Left hindlimb (tissue), 1 donor: ENCODE data around the gene SMURF1.

ENCODE experiments used
- DNase-seq: peaks from one replicate; pipeline ENCODE4 v3.0.0-alpha.2; 2018

The SMURF1 gene

GRCh38 chr7:99027241-99027640 lies 116.7 kb downstream of the SMURF1 start:
- DNase-seq: no peak

GRCh38 chr7:99024066-99024465 lies 119.8 kb downstream of the SMURF1 start:
- DNase-seq: no peak

- DNase-seq: no peak
These were observed 121.9 kb downstream of the SMURF1 start for GRCh38 chr7:99021941-99022560.

- DNase-seq: no peak
These were observed 123.5 kb downstream of the SMURF1 start for GRCh38 chr7:99020413-99020715.

DNA sequence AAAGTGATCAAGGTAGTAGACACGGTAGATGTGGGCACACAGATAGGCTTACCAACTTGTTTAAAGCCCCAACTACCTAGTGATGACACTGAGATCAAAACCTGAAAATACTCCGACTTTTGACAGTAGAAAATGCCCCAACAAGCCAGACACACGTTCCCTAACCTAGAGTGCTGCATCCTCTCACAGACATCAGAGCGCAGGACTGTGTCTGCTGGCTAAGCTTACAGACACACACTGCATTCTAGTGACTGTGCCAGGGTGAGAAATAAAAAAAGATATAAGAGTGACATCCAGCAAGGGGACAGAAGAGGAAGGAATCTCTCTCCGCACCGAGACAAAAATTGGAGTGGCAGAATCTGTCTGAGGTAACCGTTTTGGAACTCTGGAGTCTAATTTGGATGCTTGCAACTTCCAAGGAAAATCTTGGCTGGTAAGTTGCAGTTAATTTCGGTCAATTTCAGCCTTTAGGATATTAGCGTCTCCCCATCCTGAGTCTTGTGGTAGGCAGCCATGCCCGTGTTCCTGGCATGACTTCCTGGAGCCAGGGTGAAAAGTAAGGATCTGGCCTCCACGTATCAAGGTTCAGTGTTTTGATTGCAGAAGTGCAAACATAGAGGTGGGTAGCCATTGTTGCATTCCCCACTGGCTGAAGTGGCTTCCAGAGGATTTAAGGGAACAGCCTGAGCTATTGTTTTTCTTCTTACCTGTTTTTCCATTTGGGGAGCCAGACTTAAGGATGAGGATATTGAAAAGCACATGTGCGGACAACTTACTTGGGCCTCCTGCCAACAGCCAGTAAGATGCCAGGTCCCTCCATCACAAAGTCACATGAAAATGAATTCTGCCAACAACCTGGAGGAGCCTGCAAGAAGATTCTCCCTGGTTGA lies 124.1 kb downstream of the SMURF1 start:
- DNase-seq: peak; percentile 54

DNA sequence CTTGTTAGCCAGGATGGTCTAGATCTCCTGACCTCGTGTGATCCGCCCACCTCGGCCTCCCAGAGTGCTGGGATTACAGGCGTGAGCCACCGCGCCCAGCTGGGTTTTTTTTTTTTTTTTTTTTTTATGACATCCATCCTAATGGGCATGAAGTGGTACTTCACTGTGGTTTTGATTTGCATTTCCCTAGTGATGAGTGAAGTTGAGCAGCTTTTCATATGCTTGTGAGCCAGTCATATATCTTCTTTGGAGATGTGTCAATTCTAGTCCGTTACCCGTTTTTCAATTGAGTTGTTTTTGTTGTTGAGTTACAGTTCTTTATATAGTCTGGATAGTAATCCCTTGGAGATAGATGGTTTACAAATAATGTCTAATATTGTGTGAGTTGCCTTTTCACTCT lies 127.7 kb downstream of the SMURF1 start:
- no peak for DNase-seq

- DNase-seq: no peak
These were observed 129.6 kb downstream of the SMURF1 start for GRCh38 chr7:99014113-99014985.

DNA sequence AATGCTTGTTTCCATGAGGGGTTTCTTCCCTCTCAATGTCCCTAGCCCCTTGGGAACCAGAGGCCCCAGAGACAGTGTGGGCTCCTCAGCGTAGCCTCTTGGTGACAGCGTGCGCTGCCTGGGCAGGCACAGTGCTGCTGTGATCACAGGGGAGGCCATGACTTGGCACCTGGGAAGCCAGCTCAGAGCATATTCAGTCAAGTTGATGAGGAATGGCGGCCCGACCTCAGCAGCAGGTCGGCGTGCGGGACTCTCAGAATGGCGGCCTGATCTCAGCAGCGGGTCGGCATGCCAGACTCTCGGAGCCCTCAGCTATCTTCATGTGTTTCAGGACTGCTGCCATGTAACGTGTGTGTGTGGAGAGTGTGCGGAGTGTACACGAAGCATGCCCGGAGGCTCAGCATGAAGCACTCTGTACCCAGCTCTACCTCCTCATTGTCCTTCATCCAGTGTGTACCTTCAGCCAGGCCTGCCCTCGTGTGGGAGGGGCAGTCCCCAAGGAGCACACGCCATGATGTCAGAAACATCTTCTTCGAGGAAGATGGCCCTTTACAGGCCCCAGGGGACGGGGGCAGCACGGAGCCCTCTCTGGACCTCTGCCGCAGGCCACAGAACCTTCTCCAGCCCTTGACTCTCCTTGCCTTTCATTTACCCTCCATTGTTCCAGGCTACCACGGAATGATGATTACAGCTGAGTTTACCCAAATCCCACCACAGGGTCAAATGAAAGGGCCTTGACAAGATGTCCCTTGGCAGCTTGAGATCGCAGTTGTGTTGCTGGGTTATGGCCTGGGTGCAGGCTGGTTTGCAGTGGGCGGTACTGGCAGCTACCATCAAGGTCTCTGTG lies 130.4 kb downstream of the SMURF1 start:
- no peak for DNase-seq

DNA sequence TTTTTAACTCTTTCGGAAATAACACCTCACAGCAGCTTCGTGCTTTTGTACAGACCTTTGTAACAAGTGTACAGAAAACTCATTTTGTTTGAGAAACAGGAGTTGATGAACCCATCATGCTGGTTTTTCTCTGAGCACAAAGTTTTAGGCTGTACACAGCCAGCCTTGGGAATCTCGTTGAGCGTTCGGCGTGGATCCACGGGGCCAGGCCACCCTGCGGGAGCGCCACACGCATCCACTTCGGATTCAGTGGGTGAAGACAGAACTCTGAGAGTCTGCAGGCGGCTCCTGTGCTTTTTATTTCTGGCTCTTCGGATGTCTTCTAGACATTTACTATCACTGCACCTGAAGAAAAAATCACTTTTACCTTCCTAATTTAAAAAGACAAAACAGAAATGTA lies 131.2 kb downstream of the SMURF1 start:
- DNase-seq: peak; percentile 9

DNA sequence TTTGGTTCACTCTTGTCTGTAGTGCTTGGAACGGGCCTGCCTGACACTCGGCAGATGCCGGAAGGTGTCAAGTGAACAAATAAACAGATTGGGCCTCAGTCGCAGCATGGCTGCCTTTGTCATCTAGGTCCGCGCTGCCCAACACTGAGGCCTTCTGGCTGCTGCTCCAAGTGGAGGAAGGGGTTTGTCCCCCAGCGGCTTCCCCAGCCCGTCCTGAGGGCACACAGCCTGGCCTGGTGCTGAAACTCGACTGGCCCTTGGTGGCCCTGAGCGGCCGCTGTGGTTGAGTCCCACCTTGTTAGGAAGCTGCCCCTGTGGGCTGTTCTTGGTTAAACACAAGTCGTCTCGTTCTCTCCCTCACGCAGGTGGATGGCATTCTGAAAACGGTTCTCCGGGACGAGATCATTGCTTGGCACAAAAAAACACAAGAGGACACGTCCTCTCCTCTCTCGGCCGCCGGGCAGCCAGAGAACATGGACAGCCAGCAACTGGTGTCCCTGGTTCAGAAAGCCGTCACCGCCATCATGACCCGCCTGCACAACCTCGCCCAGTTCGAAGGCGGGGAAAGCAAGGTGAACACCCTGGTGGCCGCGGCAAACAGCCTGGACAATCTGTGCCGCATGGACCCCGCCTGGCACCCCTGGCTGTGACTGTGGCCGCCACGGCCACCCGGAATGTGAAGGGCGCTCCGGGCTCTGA lies 132.1 kb downstream of the SMURF1 start:
- DNase-seq: no peak

DNA sequence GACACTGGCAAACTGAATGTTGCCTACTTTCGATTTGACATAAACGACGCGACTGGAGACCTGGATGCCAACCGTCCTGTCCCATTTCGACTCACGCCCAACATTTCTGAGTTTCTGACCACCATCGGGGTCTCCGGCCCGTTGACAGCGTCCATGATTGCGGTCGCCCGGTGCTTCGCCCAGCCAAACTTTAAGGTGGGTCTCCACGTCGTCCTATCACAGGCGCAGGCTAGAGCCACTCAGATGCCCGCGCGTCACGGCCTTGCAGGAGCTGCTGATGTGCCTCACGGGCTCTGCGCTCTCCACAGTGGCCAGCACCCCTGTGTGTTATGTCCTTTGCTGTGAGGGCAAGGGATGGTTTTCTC lies 132.6 kb downstream of the SMURF1 start:
- no peak for DNase-seq

DNA sequence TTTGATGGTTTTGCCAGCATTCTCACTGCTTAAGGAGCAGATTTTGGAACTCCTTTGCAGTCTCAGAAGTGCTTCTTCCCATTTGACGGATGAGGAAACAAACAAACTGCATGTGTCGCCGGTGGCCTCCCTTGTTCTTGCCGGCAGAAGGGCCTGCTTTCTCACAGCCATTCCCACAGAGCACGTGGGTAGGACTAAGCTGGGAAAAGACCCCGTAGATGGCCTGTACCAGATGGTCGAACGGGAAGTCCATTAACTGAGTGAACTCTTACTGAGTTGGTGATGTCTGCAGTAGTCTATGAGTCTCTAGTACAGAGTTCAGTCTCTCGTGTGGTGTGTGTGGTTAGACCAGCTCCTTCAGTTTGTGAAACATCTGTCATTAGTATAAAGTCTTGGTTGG lies 133.6 kb downstream of the SMURF1 start:
- no peak for DNase-seq

GRCh38 chr7:99008921-99009530 lies 134.9 kb downstream of the SMURF1 start:
- DNase-seq: no peak

DNA sequence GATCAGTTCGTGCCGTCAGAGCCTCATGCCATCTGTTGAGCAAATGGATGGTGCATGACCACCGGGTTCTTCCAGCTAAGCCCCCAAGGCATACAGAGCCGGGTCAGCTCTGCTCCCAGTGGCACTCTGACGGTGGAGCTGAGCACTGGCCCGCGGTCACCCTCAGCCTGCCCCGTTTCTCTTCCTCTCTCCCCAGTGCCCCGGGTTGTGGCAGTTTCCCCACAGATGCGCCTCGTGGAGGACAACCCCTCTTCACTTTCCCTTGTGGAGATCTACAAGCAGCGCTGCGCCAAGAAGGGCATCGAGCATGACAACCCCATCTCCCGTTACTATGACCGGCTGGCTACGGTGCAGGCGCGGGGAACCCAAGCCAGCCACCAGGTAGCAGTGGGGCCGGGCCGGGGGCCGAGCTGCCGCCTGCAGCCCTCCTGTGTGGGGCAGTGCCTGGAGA lies 135.7 kb downstream of the SMURF1 start:
- no peak for DNase-seq

DNA sequence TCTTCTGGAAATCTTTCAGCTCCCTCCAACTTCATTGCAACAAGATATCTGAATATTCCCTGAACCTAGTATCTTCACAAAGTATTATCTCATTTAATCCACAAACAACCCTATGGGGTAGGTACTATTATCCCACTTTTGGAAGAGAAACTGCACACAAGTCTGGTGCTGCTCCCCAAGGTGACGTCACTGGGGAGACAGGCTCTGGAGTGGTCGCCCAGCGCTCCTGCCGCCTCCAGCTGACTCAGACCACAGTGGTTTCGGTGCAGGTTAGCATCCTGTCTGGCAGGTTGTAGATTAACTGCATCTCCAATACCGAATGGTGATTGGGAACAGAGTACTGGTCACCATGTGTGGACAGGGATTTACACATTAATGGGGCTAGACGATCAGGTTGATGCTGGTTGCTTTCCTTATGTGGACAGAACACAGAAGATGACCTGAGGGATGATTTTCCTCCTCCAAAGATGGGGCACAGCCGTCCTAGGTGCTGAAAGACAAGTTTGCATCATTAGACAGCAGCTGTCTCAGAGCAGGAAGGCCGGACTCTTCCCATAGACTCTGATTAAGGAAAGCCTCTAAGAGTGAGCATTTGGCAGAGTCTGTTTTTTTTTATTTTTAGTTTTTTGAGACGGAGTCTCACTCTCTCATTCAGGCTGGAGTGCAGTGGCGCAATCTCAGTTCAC lies 137.0 kb downstream of the SMURF1 start:
- no peak for DNase-seq

DNA sequence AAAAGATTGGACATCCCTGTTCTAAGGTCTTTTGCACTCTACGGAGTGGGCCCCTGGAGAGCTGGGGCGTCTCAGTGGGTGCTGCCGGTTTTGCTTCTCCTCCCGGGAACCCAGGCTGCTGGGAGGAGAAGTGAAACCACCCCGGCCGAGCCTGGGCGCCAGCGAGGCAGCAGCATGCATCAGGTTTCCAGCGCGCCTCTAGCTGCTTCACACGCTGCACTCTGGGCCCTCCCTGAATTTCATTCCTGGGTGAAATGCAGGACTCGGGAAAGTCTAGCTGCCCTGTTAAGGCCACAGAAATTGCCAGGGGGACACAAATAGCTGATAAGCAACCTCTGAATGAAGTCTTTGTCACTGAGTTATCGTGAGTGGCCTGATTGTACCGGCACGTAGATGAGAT lies 138.1 kb downstream of the SMURF1 start:
- DNase-seq: no peak

DNA sequence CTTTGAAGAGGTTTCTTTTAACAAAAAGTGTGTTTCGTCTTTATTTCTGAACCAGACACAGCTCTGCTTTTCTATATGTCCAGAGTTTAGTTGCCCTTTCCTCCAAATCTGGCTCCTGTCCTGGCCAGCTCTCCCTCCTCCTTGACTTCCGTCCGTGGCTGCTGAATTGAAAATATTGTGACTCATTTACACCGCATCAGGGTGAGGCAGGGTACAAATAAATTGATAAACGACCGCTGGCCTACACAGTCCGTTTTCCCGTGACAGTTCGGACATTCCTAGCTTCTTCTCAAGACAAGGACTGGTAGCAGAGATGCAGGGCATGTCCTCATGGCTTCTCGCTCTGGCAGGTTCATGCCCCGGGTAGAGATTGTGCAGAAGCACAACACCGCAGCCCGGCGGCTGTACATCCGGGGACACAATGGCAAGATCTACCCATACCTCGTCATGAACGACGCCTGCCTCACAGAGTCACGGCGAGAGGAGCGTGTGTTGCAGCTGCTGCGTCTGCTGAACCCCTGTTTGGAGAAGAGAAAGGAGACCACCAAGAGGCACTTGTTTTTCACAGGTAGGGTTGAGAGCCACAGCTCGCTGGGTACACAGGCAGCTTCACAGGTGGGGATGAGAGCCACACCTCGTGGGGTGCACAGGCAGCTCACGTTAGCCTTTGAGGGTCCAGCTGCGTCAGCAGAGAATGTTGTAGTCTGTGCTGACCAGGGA lies 139.0 kb downstream of the SMURF1 start:
- DNase-seq: no peak

GRCh38 chr7:99004216-99004615 lies 139.7 kb downstream of the SMURF1 start:
- no peak for DNase-seq

GRCh38 chr7:99003419-99003818 lies 140.5 kb downstream of the SMURF1 start:
- no peak for DNase-seq

DNA sequence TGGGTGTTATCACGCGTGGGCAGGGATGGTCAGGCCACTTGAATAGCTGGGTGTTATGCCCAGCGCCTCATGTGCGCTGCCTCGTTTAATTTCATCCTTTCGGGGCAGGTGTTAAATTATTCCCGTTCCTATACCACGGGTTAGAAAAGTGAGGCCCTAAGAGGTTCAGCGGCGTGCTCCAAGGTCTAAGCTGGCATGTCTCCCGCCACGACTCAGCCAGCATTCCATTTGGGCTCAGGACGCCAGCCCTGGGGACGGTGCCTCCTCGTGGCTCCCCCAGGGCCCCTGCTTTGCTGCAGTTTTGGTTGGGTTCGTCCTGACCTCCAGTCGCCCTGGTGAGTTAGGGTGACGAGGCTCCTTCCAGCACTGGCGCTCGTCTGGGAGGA lies 141.1 kb downstream of the SMURF1 start:
- DNase-seq: no peak
